Tibial nerve (tissue), 3 donors: ENCODE results near the gene LRRN4CL.

Source experiments
- POLR2A ChIP-seq, 2 donors: fragments of 450-650 bp; IDR thresholded peaks; one replicate each; pipeline ENCODE4 v1.6.1; 2017; ENCODE audit warnings: antibody characterized with exemption in 2 of 2, mild to moderate bottlenecking in 2 of 2, moderate library complexity in 2 of 2
- TF ChIP-seq, protein P1 (sequence below), 5 experiments: fragments of 200-600 bp in 3 of 5; fragments of 450-650 bp in 2 of 5; sonication (generic) in 3 of 5; IDR thresholded peaks; one replicate each; pipeline ENCODE4 v1.5.1; 2016 to 2019; ENCODE audit warnings: antibody characterized with exemption in 5 of 5, mild to moderate bottlenecking in 3 of 5, moderate library complexity in 2 of 5

DNA sequence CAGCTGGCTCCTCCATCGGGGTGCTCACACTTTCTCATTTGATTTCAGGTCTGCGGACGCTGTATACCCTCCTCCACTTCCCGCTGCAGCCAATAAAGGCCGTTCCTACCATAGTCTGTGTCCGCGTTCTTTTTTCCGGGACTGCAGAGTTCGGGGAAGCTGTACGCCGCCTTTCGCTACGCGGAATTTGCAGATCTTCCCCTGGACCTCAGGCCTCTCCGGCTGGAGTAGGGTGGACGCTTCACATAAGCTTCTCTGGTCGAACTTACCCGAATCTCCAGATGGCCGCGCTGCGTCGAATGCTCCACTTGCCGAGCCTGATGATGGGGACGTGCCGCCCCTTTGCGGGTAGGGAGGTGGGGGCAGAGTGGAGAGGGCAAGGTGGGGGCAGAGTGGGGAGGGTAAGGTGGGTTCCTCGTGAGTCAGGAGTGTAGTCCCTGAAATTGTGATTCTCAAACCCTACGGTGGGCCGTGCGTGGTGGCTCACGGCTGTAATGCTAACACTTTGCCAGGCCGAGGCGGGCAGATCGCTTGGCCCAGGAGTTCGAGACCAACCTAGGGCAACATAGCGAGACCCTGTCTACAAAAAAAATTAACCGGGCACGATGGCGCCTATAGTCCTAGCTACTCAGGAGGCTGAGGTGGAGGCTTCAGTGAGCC lies 23.6 kb downstream of the LRRN4CL start:
- TF ChIP-seq, protein P1, sequence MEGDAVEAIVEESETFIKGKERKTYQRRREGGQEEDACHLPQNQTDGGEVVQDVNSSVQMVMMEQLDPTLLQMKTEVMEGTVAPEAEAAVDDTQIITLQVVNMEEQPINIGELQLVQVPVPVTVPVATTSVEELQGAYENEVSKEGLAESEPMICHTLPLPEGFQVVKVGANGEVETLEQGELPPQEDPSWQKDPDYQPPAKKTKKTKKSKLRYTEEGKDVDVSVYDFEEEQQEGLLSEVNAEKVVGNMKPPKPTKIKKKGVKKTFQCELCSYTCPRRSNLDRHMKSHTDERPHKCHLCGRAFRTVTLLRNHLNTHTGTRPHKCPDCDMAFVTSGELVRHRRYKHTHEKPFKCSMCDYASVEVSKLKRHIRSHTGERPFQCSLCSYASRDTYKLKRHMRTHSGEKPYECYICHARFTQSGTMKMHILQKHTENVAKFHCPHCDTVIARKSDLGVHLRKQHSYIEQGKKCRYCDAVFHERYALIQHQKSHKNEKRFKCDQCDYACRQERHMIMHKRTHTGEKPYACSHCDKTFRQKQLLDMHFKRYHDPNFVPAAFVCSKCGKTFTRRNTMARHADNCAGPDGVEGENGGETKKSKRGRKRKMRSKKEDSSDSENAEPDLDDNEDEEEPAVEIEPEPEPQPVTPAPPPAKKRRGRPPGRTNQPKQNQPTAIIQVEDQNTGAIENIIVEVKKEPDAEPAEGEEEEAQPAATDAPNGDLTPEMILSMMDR (IDR thresholded peaks at IDR 0.05) = no peak
- TF ChIP-seq POLR2A (IDR thresholded peaks at IDR 0.05) = no peak
